GM20431 (cell line): ENCODE results near the gene GFER.
"Not testable (repeated sequence)": the region's sequence is repeated elsewhere in the genome, so short reads cannot be mapped to it uniquely, and the experiment has no call there.

Source experiments
- in situ Hi-C: fragments of 300-500 bp; cut with MseI, MboI; formaldehyde crosslinking; loops from one replicate; pipeline ENCODE4 v1.15.0; 2020; ENCODE audit warnings: low sequenced_read_pairs; ENCODE audit not compliant: unreplicated experiment

The GFER gene

DNA sequence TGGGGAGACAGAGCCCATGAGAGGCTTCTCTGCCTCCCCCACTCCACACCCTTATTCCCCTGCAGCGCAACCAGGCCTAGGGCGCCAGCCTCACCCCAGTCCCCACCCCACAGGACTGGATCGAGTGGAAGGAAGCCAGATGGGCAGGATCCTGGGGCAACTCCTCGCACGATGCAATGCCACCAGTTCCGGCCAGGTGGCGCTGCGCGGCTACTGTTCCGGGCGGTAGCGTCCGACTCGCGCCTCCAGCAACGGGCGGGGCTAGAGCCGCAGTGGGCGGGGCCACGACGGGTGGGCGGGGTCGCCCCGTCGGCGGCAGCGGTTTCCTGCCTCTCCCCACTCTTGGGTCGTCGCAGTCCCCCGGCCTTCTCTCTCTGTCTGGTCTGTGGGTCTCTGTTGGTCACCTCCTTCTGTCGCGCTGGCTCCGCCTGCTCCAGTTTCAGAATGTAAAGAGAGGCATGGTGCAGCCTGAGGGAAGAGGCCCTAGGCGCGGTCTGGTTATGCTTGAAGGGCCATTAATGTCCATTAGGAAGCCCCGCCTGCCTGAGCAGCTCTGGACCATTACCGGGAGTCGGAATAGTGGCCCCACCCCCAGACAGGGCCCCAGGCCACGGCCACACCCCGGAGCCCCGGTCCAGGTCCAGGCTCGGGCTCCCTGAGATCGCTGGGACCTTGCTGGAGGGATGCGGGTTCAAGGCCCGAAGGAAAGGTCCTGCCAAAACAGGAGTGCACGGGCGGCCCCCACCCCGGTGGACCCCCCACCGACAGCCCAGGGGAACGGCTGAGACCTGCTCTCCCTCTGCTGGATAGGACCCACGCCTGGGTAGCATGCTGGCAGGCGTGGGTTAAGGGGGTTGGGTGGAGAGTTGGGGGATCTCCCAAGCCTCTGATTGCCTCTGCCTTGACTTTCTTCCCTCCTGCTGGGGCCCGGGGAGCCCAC lies 39.4 kb downstream of the GFER start:
- in situ Hi-C loops = loop anchor here (10.0 kb wide), 1 partner anchor 121 kb away; the partner anchor contains the start of gene RAB26

DNA sequence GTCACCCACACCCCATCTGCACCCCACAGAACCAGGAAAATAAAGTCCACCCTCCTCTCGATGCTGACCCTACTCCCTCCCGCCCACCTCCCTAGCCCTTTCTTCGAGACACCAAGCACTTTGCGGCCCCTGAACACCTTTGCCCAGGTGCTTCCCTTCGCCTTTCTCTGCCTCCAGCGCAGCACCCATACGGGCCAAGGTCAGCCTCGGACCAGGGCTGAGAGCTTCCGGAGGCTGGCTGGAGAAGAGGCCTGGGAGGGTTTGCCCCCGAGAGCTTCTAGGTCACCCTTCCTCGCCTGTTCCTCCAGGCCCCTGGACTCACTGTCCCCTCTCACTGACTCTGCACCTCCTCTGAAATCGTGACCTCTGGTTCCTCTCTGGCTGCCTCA lies 40.0 kb downstream of the GFER start:
- in situ Hi-C loops = loop anchor here (10.0 kb wide), 1 partner anchor 121 kb away; the partner anchor contains the start of gene RAB26

DNA sequence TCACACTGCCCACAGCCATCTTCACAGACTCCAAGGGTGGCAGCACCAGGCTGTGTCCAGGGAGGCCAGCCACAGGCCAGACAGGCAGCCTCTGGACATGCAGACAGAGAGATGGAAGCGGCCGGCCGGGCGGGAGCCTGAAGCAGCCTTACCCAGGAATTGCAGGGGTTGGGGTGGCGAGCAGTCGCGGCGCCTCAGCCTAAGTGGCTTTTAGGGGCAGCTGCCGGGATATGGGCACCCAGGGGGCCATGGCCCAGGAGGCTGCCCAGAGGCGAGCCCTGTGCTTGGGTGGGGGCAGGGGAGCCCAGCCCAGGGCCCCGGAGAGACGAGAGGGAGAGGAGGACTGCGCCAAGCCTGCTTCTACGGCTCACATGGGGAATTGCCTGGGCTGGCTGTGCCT lies 41.3 kb downstream of the GFER start:
- in situ Hi-C loops = loop anchor here (10.0 kb wide), 1 partner anchor 120 kb away; the partner anchor contains the start of gene RAB26

DNA sequence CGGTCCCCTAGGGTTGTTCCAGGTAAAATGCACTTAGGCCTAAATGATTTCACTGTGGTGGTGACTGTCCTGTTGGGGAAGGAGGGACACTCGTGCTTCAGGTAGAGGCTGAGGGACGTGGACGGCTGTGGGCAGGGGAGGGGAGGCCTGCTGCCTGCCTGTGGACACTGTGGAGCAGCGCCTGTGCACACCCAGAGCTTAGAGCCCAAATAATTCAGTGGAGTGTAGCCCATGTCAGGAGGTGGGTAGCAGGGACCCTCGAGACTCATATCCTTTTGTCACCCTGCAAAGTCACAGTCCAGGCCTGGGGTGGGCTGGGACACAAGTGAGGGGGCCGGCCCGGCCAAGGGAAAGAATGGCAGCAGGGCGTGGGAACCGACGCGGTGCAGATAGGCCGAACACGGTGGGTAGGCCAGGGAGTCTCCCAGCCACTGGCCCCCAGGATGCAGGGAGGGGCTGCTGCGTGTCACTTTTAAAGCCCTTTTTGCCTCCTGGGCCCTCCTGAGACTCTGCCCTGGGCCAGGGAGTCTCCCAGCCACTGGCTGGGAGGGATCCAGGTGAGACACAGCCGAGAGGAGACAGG lies 42.0 kb downstream of the GFER start:
- in situ Hi-C loops = loop anchor here (10.0 kb wide), 1 partner anchor 119 kb away; the partner anchor contains the start of gene RAB26

DNA sequence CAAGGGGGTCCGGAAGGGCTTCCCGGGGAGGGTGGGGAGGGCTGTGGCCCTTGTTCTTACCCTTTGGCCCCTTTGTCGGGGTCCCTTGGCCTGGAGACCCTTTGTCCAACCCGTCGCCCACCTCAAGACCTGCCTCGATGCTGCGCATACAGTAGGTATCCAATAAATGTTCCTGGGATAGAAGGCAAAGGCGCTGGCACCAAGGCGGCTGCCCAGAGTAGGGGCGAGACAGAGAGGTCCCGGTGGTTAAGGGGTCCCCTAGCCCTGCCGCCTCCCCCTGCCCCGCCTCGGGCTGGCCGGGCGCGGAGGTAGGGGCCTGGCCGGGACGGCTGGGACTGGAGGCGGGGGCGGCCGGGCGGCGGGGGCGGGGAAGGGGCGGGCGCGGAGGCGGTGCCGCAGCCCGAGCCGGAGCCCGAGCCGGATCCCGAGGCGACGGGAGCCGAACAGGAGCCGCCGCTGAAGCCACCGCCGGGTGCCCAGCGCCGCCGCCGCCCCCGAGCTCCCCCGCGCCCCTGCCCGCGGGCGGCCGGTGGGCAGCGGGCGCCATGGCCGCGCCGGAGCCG lies 42.5 kb downstream of the GFER start, which contains the start of gene NHERF2:
Gene NHERF2, plus strand, starts transcription at position 442 of the 563 bp plus-strand sequence. Its CDS starts 104 bp downstream, at position 546.
- in situ Hi-C loops = loop anchor here (10.0 kb wide), 1 partner anchor 118 kb away; the partner anchor contains the start of gene RAB26

DNA sequence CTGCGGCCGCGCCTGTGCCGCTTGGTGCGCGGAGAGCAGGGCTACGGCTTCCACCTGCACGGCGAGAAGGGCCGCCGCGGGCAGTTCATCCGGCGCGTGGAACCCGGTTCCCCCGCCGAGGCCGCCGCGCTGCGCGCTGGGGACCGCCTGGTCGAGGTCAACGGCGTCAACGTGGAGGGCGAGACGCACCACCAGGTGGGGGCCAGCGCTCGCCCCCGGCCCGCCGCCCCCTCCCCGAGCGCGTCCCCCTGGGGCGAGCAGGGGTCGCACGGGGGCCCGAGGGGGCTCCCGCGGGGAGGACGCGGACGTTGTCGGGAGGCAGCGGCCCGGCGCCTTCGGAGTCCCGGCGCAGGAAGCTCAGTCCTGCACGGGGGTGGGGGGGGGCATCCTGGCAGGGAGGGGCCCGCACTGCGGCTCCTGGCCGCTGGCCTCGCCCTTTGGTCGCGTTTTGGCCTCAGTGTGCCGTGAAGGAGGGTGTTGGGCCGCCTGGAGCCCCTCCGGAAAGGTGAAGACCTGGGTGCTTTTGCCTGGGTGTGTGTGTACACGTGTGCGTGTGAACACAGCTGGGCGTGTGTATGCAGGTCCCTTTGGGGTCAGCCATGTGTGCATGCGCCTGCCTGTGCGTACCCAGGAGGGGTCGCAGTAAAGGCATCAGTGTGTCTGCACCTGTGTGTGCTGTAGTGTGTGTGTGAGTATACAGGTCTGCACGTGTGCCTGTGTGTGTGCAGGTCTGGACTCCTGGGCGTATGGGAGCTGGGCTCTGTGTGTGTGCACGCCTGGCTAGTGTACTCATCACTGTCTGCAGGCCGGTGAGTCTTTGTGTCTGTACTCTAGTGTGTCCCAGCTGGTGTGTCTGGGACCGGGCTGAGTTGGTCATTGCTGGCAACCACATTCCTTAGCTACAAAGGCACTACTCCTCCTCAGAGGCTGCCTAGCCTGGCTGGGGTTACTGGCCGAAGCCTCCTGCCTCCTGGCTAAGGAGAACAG lies 43.3 kb downstream of the GFER start:
- in situ Hi-C loops = loop anchor here (10.0 kb wide), 1 partner anchor 117 kb away; the partner anchor contains the start of gene RAB26

DNA sequence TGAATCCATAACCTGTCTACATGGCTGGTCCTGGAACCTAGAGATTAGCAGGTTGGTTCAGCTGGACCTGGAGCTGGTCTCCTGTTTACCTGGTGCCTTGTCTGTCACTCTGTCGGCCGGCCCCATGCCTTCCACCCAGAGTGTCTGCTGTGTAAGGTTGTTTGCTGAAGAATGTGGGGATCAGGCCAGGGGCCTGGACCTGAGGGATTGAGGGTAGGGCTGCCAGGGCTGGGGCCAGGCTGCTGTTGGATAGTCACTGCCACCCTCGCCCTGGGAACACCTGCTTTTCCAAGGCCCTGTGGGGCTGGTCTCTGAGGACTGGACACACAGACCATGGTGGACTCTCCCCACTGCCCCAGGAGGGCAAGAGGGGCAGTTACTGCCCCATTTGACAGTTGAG lies 44.2 kb downstream of the GFER start:
- in situ Hi-C loops = loop anchor here (10.0 kb wide), 1 partner anchor 117 kb away; the partner anchor contains the start of gene RAB26

DNA sequence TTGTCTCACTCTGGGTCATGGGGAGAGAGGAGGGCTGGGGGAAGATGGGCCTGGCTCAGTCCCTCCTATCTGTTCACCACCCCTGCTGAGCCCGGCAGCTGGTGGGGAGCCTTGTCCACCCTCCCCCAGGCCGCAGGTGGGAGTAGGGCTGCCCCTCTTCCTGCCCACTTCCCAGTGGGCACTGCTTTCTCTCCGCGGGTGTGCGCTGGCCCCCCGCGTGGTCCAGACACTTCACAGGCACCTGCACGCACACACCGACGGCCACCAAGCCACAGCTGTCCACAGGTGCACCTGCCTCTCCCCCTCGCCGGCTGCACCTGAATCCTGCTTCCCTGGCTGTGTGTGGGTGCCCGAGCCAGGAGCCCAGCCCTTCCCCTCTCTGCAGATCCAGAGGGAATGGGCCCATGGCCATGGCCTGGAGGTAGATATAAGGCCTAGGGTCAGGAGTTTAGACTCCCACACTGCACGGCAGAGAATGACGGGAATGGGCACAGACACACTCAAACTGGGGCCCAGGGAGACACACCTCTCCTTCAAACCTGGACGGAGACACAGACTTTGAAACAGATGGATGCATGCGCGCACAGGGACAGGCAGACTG lies 44.7 kb downstream of the GFER start:
- in situ Hi-C loops = loop anchor here (10.0 kb wide), 1 partner anchor 116 kb away; the partner anchor contains the start of gene RAB26

DNA sequence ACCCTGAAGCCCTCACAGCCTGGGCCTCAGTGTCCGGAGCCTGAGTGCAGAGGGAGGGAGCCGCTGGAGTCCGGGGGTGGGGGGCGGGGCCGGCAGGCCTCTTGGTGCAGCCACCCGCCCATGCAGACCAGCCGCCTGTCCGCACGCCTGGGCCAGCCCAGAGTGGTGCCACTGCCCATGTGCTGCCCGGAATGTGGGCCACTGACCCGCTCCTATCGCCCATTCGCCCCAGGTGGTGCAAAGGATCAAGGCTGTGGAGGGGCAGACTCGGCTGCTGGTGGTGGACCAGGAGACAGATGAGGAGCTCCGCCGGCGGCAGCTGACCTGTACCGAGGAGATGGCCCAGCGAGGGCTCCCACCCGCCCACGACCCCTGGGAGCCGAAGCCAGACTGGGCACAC lies 45.4 kb downstream of the GFER start:
- in situ Hi-C loops = loop anchor here (10.0 kb wide), 1 partner anchor 115 kb away; the partner anchor contains the start of gene RAB26

DNA sequence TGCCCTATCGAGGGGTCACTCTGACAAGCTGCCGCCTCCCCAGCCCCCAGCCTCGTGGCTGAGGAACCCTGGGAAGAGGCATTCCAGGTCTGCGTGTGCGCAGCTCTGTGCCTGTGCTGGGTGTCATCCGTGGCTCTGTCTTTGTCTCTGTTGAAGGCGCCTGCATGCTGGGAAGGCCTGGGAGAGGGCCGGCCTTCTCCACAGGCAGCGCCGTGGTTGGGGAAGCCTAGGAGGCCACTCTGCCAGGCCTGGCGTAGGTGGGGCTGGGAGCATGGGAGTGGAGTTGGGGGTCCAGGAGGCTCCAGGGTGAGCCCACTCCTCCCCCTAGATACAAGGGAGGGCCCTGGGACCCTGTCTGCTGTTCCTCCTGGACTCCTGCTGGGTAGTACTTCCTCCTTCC lies 46.0 kb downstream of the GFER start:
- in situ Hi-C loops = no loop called here

DNA sequence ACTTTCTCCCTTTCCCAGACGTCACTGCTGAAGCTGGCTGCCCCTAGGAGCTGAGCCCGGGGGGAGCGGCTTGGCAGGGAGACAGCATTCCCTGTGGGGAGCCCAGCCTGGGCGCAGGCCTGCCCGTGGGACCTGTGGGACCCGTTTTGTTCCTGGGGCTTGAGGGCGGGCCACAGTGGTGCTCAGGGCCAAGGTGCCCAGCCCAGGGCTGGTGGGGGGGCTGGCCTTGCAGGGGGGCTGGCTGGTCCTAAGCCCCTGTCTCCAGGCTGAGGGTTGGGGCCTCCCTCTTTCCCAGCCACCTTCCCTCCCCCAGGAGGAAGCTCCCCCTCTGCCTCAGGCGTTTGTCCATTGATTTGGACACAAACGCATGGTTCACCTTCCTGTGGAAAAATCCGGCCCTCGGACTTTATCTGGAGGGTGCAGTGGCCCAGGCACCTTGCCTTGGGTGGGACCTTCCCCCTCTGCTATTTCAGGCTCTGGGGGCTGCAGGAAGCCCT lies 47.1 kb downstream of the GFER start:
- in situ Hi-C loops = no loop called here

DNA sequence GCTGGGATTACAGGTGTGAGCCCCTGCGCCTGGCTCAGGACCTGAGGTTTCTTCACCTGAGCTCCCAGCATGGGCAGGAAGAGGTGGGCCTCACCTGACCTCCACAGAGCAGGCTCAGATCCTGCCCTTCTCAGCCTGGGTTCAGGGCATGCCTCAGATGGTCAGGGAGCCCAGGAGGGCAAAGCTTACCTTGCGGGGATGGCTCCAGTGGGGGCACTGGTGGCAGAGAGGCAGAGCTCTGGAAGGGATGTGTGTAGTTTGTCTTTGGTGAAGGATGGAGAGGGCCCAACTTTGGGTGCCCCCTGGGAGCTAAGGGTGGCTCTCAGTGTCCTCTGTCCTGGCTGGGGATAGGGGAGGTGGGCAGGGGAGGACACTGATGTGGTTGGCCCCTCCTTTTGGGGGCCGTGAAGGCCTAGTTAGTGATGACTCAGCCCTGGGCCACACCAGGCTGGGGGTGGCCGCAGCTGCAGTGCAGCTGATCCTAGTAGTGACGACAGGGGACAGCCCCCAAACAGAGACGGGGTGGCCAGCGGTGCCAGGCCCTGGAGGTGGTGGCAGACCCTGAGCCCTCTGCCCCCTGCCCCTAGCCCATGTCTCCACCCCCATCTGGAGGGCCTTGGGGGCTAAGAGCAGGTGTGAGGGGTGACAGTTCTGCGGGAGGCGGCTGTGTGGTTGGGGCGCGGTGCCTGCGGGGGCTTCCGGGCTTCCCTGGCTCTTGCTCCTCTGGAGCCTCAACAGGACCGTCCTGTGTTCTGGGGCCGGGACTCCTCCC lies 48.5 kb downstream of the GFER start:
- in situ Hi-C loops = no loop called here

DNA sequence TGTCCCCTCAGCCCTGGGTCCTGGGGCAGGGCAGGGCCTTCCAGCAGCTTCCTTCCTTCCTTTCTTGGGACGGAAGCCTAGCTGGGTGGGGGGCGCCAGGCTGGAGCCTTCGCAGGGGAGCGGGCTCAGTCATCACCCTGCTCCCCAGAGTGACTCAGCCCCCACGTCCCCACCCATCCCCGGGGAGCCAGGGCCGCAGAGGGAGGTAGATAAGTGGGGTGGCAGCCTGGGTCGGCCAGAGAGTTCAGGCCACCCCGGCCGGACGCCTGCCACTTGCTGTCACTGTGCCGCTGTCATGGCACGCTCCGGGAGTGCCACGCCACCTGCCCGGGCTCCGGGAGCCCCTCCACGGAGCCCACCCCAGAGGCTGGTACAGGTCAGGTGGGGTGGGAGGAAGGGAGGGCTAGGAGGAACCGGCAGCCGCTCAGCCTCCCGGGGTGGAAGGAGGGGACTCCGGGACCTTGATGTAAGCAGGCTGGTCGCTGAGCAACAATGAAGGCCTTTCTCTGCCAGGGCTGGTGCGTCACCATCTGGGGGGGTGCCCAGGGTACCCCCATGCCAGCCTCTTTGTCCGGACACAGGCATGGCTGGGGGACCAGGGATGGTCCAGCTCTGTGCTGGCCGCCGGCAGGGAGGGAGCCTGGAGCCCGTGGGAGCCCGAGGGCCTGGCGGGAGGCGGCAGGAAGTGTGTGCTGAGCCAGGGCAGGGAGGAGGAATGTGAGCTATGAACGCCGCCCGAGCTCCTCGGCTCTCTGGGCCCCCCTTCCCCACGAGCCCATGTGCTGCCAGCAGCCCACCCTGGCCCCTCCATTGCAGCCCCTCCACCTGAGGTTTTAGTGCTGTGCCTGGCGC lies 49.3 kb downstream of the GFER start:
- in situ Hi-C loops = no loop called here

DNA sequence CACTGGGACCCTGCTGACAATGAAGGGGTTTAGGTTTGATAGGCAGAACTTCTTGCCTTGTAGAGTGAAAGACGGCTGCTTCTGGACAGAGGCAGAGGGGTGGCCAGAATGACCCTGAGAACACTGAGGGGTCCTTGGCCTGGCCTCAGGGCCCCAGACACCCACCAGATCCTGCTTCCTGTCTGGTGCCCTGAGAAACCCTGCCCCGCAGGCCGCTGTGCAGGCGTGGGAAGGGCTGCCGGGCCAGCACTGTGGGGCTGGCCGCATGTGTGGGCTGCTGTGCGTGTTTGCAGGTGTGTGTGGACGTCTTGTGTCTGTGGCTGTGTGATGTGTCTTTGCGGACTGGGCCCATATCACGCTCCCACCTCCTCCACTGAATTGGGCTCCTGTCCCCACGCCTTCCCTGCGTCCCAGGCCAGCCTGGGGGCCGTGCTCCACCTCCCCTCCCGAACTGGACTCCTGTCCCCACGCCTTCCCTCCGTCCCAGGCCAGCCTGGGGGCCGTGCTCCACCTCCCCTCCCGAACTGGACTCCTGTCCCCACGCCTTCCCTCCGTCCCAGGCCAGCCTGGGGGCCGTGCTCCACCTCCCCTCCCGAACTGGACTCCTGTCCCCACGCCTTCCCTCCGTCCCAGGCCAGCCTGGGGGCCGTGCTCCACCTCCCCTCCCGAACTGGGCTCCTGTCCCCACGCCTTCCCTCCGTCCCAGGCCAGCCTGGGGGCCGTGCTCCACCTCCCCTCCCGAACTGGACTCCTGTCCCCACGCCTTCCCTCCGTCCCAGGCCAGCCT lies 50.1 kb downstream of the GFER start:
- in situ Hi-C loops = not testable (repeated sequence)

DNA sequence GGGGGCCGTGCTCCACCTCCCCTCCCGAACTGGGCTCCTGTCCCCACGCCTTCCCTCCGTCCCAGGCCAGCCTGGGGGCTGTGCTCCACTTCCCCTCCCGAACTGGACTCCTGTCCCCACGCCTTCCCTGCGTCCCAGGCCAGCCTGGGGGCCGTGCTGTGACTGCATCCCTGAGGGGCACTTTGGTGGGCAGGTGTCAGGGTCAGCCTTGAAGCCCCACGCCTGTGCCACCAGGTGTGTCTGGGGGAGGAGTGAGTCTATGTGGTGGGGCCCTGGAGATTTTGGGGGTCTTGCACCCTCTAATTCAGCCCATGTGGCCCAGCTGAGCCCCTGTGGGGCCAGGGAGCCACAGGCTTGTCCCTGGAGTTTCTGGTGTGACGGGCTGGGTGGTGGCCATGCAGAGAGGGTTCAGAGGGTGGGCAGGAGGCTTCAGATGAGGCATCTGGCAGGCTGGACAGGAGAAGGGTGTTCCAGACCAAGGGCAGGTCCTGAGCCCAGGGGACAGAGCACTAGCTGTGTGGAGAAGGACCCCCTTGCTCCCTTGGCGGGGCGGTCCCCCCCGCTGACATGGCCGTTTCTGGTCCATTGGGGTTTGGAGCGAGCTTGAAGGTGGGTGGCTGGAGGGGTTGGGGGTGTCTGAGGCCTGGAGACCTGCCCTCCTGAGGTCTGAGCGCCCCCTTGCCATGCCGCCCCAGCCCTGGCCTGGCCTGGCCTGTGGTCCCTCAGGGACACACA lies 50.9 kb downstream of the GFER start:
- in situ Hi-C loops = no loop called here
